ENCODE measurements around the gene FBXL13. TPM values are rescaled to one million over a fixed set of nuclear protein-coding genes. Genes with fewer than 3 reads are reported as not detected.

Gene FBXL13
- total and polyA plus RNA-seq, 10 of the 15 experiments (the other 5 are each of a cell fraction or from before 2014, with no cell fraction given): 0.08 to 0.95 (median 0.28) TPM; not detected in 2

- Histone ChIP-seq H3K9me3 (replicated peaks; ENCODE audit: control insufficient read depth, insufficient read depth, low read length) (no peaks in the 10 kb centered on the region), H3K4me3 (no peak overlapping the region), H3K4me1 (ENCODE audit: control insufficient read depth, insufficient read depth, low read length) (peaks cover 6% of the 10 kb centered on the region), H3K79me2 (ENCODE audit: control insufficient read depth, insufficient read depth, low read length) (no peaks in the 10 kb centered on the region), H2AFZ (ENCODE audit: control insufficient read depth, low read depth, low read length) (no peak overlapping the region), H3K4me2 (ENCODE audit: control insufficient read depth, insufficient read depth) (no peak overlapping the region), H3K36me3 (ENCODE audit: control insufficient read depth in 2 of 2, insufficient read depth in 2 of 2, low read length in 1 of 2) (no peaks in the 10 kb centered on the region), H3K27ac (ENCODE audit: control insufficient read depth, insufficient read depth) (no peak overlapping the region), H4K20me1 (ENCODE audit: control insufficient read depth, insufficient read depth) (no peaks in the 10 kb centered on the region), H3K27me3 (replicated peaks in 1 of 2; ENCODE audit: control insufficient read depth in 2 of 2, insufficient read depth in 2 of 2, low read length in 1 of 2) (no peaks in the 10 kb centered on the region), H3K9ac (ENCODE audit: control insufficient read depth, insufficient read depth, low read length) (no peak overlapping the region)
- ChIA-PET RAD21 (ENCODE audit: unreplicated experiment) (no interaction called here), POLR2A (no interaction called here), SMC1A (ENCODE audit: uncharacterized antibody, unreplicated experiment) (interaction anchor here (1.0 kb wide), 1 partner anchor 8 kb away, joined by 3 read pairs; no protein-coding TSS in a partner anchor), CTCF (interaction anchor here (1.0 kb wide), 1 partner anchor 37 kb away, joined by 3 read pairs; no protein-coding TSS in a partner anchor)
- ATAC-seq (no peak), FAIRE-seq (no peak), DNase-seq (ENCODE audit: low read depth, low spot score) (no peak)
- no peak for TF ChIP-seq BMI1 (IDR thresholded peaks at IDR 0.05; ENCODE audit: borderline replicate concordance)
- TF ChIP-seq NFIC (IDR thresholded peaks at IDR 0.05; ENCODE audit: low read depth, low read length): no peak
- no peak for TF ChIP-seq TARDBP (IDR thresholded peaks at IDR 0.05; ENCODE audit: borderline replicate concordance)
- no peak for TF ChIP-seq YY1 (IDR thresholded peaks at IDR 0.05; ENCODE audit: low read depth, low read length)
- TF ChIP-seq SMAD5 (IDR thresholded peaks at IDR 0.05; ENCODE audit: low read depth): no peak
- no peak for TF ChIP-seq IRF4 (IDR thresholded peaks at IDR 0.05; ENCODE audit: low read depth, low read length)
- TF ChIP-seq NFXL1 (IDR thresholded peaks at IDR 0.05; ENCODE audit: borderline replicate concordance): no peak
- no peak for TF ChIP-seq STAT3 (IDR thresholded peaks at IDR 0.05; ENCODE audit: low read depth, low read length)
- no peak for TF ChIP-seq NBN (IDR thresholded peaks at IDR 0.05)
- no peak for TF ChIP-seq RBBP5 (conservative IDR thresholded peaks at IDR 0.05)
- TF ChIP-seq JUND (IDR thresholded peaks at IDR 0.05; ENCODE audit: low read depth, low read length): no peak
- no peak for TF ChIP-seq MEF2A (IDR thresholded peaks at IDR 0.05; ENCODE audit: insufficient read depth, low read depth, low read length)
- no peak for TF ChIP-seq ETV6 (conservative IDR thresholded peaks at IDR 0.05 in 1 of 2, IDR thresholded peaks at IDR 0.05 in 1 of 2; ENCODE audit: borderline replicate concordance in 1 of 2, low read depth in 1 of 2)
- TF ChIP-seq PAX5 (IDR thresholded peaks at IDR 0.05; ENCODE audit: borderline replicate concordance, low read depth, low read length): no peak
- TF ChIP-seq MYB (IDR thresholded peaks at IDR 0.05; ENCODE audit: borderline replicate concordance, low read depth, low read length): no peak
- TF ChIP-seq ZNF217 (IDR thresholded peaks at IDR 0.05): no peak
- intact Hi-C loops (cut with micrococcal nuclease; ENCODE audit: unreplicated experiment) (no loop called here), in situ Hi-C loops (cut with MboI) (no loop called here)
- no TSS peak for BruUV-seq (replicated peaks)
- 98% methylated on average over 6 of the region's 6 CpGs for WGBS (ENCODE audit: insufficient coverage, insufficient replicate concordance, low lambda C conversion rate, missing lambda C conversion rate)
Measured at GRCh38 chr7:102836191-102836919, 238.2 kb downstream of the FBXL13 start.

Data from GM12878 (cell line).